Measurements from ENCODE around the gene ADAMTS16.

Gene ADAMTS16

DNA sequence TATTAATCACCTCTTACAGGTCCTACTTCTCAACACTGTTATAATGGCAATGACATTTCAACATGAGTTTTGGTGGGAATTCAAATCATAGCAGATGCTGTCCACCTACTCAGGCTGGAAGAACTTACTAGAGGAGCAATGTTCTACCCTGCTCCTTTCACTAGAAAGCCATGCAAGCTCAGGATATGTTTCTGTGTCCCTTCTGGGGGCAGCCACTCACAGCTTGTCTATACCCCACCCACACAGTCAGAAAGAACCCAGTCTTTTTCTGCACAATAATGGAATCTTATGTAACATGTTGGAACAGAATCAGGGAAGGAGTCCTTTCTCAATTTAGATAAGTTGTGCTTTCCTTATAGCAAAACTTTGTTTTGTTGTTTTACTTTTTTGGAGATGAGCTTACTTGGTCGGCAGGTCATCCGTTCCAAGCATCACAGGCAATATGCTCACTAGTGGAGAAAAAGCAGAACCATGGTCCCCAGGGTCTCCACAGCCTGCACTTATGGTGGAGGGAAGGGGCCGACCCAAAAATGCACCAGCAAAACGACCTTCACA is 229.0 kb downstream of the ADAMTS16 start:
- TF ChIP-seq, protein P1, sequence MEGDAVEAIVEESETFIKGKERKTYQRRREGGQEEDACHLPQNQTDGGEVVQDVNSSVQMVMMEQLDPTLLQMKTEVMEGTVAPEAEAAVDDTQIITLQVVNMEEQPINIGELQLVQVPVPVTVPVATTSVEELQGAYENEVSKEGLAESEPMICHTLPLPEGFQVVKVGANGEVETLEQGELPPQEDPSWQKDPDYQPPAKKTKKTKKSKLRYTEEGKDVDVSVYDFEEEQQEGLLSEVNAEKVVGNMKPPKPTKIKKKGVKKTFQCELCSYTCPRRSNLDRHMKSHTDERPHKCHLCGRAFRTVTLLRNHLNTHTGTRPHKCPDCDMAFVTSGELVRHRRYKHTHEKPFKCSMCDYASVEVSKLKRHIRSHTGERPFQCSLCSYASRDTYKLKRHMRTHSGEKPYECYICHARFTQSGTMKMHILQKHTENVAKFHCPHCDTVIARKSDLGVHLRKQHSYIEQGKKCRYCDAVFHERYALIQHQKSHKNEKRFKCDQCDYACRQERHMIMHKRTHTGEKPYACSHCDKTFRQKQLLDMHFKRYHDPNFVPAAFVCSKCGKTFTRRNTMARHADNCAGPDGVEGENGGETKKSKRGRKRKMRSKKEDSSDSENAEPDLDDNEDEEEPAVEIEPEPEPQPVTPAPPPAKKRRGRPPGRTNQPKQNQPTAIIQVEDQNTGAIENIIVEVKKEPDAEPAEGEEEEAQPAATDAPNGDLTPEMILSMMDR (IDR thresholded peaks at IDR 0.05; ENCODE audit: low read depth, low read length, missing control alignments), result no peak
- H3K27ac ChIP-seq, result no peak overlapping the region
- in situ Hi-C loops (cut with HindIII; ENCODE audit: low pct_ligation_motif_present, low sequenced_read_pairs), result no loop called here
- no peaks in the 10 kb centered on the region for H3K27me3 ChIP-seq (replicated peaks)
- DNase-seq, result no peak
- no peaks in the 10 kb centered on the region for H3K36me3 ChIP-seq (replicated peaks)
- no peak overlapping the region for H3K4me3 ChIP-seq (ENCODE audit: low read depth, low read length)
